ENCODE measurements around the gene MIPOL1.

MIPOL1 gene

GRCh38 chr14:37584211-37585100, 386.7 kb downstream of the MIPOL1 start:
- H3K36me3 ChIP-seq (ENCODE audit: insufficient read depth, low read length) = no peaks in the 10 kb centered on the region
- no peak overlapping the region for H2AFZ ChIP-seq (ENCODE audit: low read length, unreplicated experiment)
- H3K27me3 ChIP-seq (ENCODE audit: insufficient read depth, low read length) = peaks cover 72% of the 10 kb centered on the region
- H3K79me2 ChIP-seq (ENCODE audit: control insufficient read depth, insufficient read depth, low read length, unreplicated experiment) = no peaks in the 10 kb centered on the region
- peaks cover 11% of the 10 kb centered on the region for H3K4me1 ChIP-seq (ENCODE audit: control insufficient read depth, insufficient read depth, low read length, unreplicated experiment)
- H3K27ac ChIP-seq (ENCODE audit: low read depth, low read length) = no peak overlapping the region
- peak overlapping the region; percentile 57; the same call in 1 of the 2 replicates for H3K4me3 ChIP-seq (ENCODE audit: low read depth, low read length)

- Histone ChIP-seq H3K27me3 (ENCODE audit: insufficient read depth, low read length) (peaks cover 78% of the 10 kb centered on the region), H3K27ac (ENCODE audit: low read depth, low read length) (no peak overlapping the region), H3K4me1 (ENCODE audit: control insufficient read depth, insufficient read depth, low read length, unreplicated experiment) (peaks cover 11% of the 10 kb centered on the region), H3K79me2 (ENCODE audit: control insufficient read depth, insufficient read depth, low read length, unreplicated experiment) (no peaks in the 10 kb centered on the region), H2AFZ (ENCODE audit: low read length, unreplicated experiment) (no peak overlapping the region), H3K36me3 (ENCODE audit: insufficient read depth, low read length) (no peaks in the 10 kb centered on the region), H3K4me3 (ENCODE audit: low read depth, low read length) (no peak overlapping the region)
Measured at GRCh38 chr14:37585101-37585511, 387.4 kb downstream of the MIPOL1 start.

- Histone ChIP-seq H2AFZ (ENCODE audit: low read length, unreplicated experiment) (no peak overlapping the region), H3K4me1 (ENCODE audit: control insufficient read depth, insufficient read depth, low read length, unreplicated experiment) (peaks cover 7% of the 10 kb centered on the region), H3K4me3 (ENCODE audit: low read depth, low read length) (no peak overlapping the region)
Measured at GRCh38 chr14:37585971-37586796, 388.4 kb downstream of the MIPOL1 start.

GRCh38 chr14:37586797-37587130, 389.0 kb downstream of the MIPOL1 start:
- H3K36me3 ChIP-seq (ENCODE audit: insufficient read depth, low read length) = no peaks in the 10 kb centered on the region
- H3K79me2 ChIP-seq (ENCODE audit: control insufficient read depth, insufficient read depth, low read length, unreplicated experiment) = no peaks in the 10 kb centered on the region
- H3K27me3 ChIP-seq (ENCODE audit: insufficient read depth, low read length) = peaks cover 95% of the 10 kb centered on the region
- H3K27ac ChIP-seq (ENCODE audit: low read depth, low read length) = no peak overlapping the region
- H3K4me1 ChIP-seq (ENCODE audit: control insufficient read depth, insufficient read depth, low read length, unreplicated experiment) = peaks cover 7% of the 10 kb centered on the region
- no peak overlapping the region for H3K4me3 ChIP-seq (ENCODE audit: low read depth, low read length)
- no peak overlapping the region for H2AFZ ChIP-seq (ENCODE audit: low read length, unreplicated experiment)

More at GRCh38 chr14:37585971-37586796, 388.4 kb downstream of the MIPOL1 start:
- no peak overlapping the region for H3K27ac ChIP-seq (ENCODE audit: low read depth, low read length)
- H3K36me3 ChIP-seq (ENCODE audit: insufficient read depth, low read length) = no peaks in the 10 kb centered on the region
- H3K79me2 ChIP-seq (ENCODE audit: control insufficient read depth, insufficient read depth, low read length, unreplicated experiment) = no peaks in the 10 kb centered on the region
- H3K27me3 ChIP-seq (ENCODE audit: insufficient read depth, low read length) = peaks cover 89% of the 10 kb centered on the region

- Histone ChIP-seq H3K36me3 (ENCODE audit: insufficient read depth, low read length) (no peaks in the 10 kb centered on the region), H3K79me2 (ENCODE audit: control insufficient read depth, insufficient read depth, low read length, unreplicated experiment) (no peaks in the 10 kb centered on the region), H3K27me3 (ENCODE audit: insufficient read depth, low read length) (peaks cover 100% of the 10 kb centered on the region), H3K4me1 (ENCODE audit: control insufficient read depth, insufficient read depth, low read length, unreplicated experiment) (peaks cover 7% of the 10 kb centered on the region), H3K4me3 (ENCODE audit: low read depth, low read length) (peak overlapping the region; percentile 36; the same call in 1 of the 2 replicates), H3K27ac (ENCODE audit: low read depth, low read length) (no peak overlapping the region), H2AFZ (ENCODE audit: low read length, unreplicated experiment) (no peak overlapping the region)
Measured at GRCh38 chr14:37587131-37587803, 389.5 kb downstream of the MIPOL1 start.

GRCh38 chr14:37587881-37588666, 390.3 kb downstream of the MIPOL1 start:
- Histone ChIP-seq H3K79me2 (ENCODE audit: control insufficient read depth, insufficient read depth, low read length, unreplicated experiment) (no peaks in the 10 kb centered on the region), H2AFZ (ENCODE audit: low read length, unreplicated experiment) (no peak overlapping the region), H3K27ac (ENCODE audit: low read depth, low read length) (no peak overlapping the region), H3K4me1 (ENCODE audit: control insufficient read depth, insufficient read depth, low read length, unreplicated experiment) (peaks cover 7% of the 10 kb centered on the region), H3K27me3 (ENCODE audit: insufficient read depth, low read length) (peaks cover 100% of the 10 kb centered on the region), H3K36me3 (ENCODE audit: insufficient read depth, low read length) (no peaks in the 10 kb centered on the region), H3K4me3 (ENCODE audit: low read depth, low read length) (peak overlapping the region; percentile 36; the same call in 1 of the 2 replicates)

GRCh38 chr14:37588667-37588955, 390.9 kb downstream of the MIPOL1 start:
- peaks cover 7% of the 10 kb centered on the region for H3K4me1 ChIP-seq (ENCODE audit: control insufficient read depth, insufficient read depth, low read length, unreplicated experiment)
- H3K27ac ChIP-seq (ENCODE audit: low read depth, low read length) = no peak overlapping the region
- H2AFZ ChIP-seq (ENCODE audit: low read length, unreplicated experiment) = no peak overlapping the region
- no peaks in the 10 kb centered on the region for H3K79me2 ChIP-seq (ENCODE audit: control insufficient read depth, insufficient read depth, low read length, unreplicated experiment)
- H3K36me3 ChIP-seq (ENCODE audit: insufficient read depth, low read length) = no peaks in the 10 kb centered on the region
- peaks cover 100% of the 10 kb centered on the region for H3K27me3 ChIP-seq (ENCODE audit: insufficient read depth, low read length)
- no peak overlapping the region for H3K4me3 ChIP-seq (ENCODE audit: low read depth, low read length)

- Histone ChIP-seq H2AFZ (ENCODE audit: low read length, unreplicated experiment) (no peak overlapping the region), H3K27ac (ENCODE audit: low read depth, low read length) (no peak overlapping the region), H3K4me1 (ENCODE audit: control insufficient read depth, insufficient read depth, low read length, unreplicated experiment) (peaks cover 7% of the 10 kb centered on the region), H3K79me2 (ENCODE audit: control insufficient read depth, insufficient read depth, low read length, unreplicated experiment) (no peaks in the 10 kb centered on the region), H3K27me3 (ENCODE audit: insufficient read depth, low read length) (peaks cover 99% of the 10 kb centered on the region), H3K4me3 (ENCODE audit: low read depth, low read length) (no peak overlapping the region), H3K36me3 (ENCODE audit: insufficient read depth, low read length) (no peaks in the 10 kb centered on the region)
Measured at GRCh38 chr14:37588956-37589714, 391.4 kb downstream of the MIPOL1 start.

- Histone ChIP-seq H3K27me3 (ENCODE audit: insufficient read depth, low read length) (peaks cover 92% of the 10 kb centered on the region), H3K27ac (ENCODE audit: low read depth, low read length) (no peak overlapping the region), H3K4me1 (ENCODE audit: control insufficient read depth, insufficient read depth, low read length, unreplicated experiment) (peaks cover 7% of the 10 kb centered on the region), H3K36me3 (ENCODE audit: insufficient read depth, low read length) (no peaks in the 10 kb centered on the region), H3K79me2 (ENCODE audit: control insufficient read depth, insufficient read depth, low read length, unreplicated experiment) (no peaks in the 10 kb centered on the region), H3K4me3 (ENCODE audit: low read depth, low read length) (no peak overlapping the region), H2AFZ (ENCODE audit: low read length, unreplicated experiment) (no peak overlapping the region)
Measured at GRCh38 chr14:37589715-37590427, 392.1 kb downstream of the MIPOL1 start.

All from ACC112 (cell line).